Measurements from ENCODE around the gene MTFR2.

MTFR2 gene

DNA sequence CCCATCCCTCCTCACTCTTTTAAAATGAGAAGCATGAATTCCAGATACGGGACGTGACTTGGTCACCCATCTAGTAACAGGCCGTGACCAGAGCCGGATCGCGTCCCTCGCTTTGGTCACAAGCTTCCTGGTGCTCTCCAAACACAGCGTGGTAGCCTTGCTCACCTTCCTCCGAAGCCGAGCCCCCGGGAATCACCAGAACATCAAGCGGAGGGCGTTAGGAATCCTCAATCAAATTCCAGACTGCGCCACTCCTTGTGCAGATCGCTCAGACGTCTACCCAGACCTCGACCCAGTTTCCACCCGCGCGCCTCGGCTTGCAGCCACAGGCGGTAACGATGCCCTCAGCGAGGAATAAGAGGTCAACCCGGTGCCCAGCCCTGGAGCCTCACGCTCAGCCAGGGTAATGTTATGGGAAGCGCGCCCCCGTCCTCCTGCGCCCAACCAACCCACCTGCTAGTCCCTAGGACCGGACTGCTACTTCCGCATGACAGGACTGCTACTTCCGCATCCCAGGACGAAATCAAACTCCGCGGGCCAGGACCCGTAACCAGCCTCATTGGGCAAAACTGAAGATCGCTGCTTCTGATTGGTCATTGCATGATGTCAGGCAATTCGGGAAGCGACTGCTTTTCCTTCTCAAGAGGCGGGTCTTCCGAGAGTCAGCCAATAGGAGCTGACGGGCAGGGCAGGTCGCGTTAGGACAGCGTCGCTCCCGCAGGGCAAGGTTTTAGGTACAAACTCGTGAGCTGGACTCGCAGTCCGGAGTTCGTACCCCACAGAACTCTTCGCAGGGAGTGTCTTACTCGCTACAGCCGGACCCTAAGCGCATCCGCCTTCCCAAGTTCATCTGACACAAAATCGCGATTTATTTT, at the start of gene MTFR2 (continued):
- TF ChIP-seq, protein P1, sequence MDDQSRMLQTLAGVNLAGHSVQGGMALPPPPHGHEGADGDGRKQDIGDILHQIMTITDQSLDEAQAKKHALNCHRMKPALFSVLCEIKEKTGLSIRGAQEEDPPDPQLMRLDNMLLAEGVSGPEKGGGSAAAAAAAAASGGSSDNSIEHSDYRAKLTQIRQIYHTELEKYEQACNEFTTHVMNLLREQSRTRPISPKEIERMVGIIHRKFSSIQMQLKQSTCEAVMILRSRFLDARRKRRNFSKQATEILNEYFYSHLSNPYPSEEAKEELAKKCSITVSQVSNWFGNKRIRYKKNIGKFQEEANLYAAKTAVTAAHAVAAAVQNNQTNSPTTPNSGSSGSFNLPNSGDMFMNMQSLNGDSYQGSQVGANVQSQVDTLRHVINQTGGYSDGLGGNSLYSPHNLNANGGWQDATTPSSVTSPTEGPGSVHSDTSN (CRISPR knock-in tag; IDR thresholded peaks at IDR 0.05), result peak; percentile 77; the same call in 1 of the 2 replicates
- TF ChIP-seq ZNF629 (tag by site-specific recombination; IDR thresholded peaks at IDR 0.05) (peak; percentile 66), ZBTB7A (tag by site-specific recombination; IDR thresholded peaks at IDR 0.05; ENCODE audit: low read depth) (no peak), ZBTB10 (tag by site-specific recombination; IDR thresholded peaks at IDR 0.05) (no peak), ZNF350 (tag by site-specific recombination; IDR thresholded peaks at IDR 0.05) (peak; percentile 67; the same call in 1 of the 2 replicates), ZNF544 (tag by site-specific recombination; IDR thresholded peaks at IDR 0.05) (no peak), KLF10 (tag by site-specific recombination; IDR thresholded peaks at IDR 0.05) (0 out of 2 replicates have a peak, but pooled peaks have one; percentile 14), SP7 (tag by site-specific recombination; IDR thresholded peaks at IDR 0.05) (peak; percentile 36; the same call in 1 of the 2 replicates), ZNF223 (tag by site-specific recombination; IDR thresholded peaks at IDR 0.05) (no peak), ZNF626 (tag by site-specific recombination; IDR thresholded peaks at IDR 0.05) (no peak), ZNF501 (tag by site-specific recombination; IDR thresholded peaks at IDR 0.05) (peak; percentile 47), SETDB1 (IDR thresholded peaks at IDR 0.05; ENCODE audit: insufficient read length, low read length) (peak; percentile 81), ZNF600 (tag by site-specific recombination; IDR thresholded peaks at IDR 0.05) (peak; percentile 95), ZBTB20 (tag by site-specific recombination; IDR thresholded peaks at IDR 0.05) (peak; percentile 73), ZNF24 (tag by site-specific recombination; IDR thresholded peaks at IDR 0.05) (0 out of 2 replicates have a peak, but pooled peaks have one; percentile 34), ZBTB8A (tag by site-specific recombination; IDR thresholded peaks at IDR 0.05) (peak; percentile 56), SP2 (tag by site-specific recombination; IDR thresholded peaks at IDR 0.05) (peak; percentile 99), ZIC2 (tag by site-specific recombination; IDR thresholded peaks at IDR 0.05) (peak; percentile 58; the same call in 1 of the 2 replicates), HOXC10 (CRISPR knock-in tag; IDR thresholded peaks at IDR 0.05) (peak; percentile 91; the same call in 1 of the 2 replicates), ZNF311 (tag by site-specific recombination; IDR thresholded peaks at IDR 0.05; ENCODE audit: borderline replicate concordance) (no peak), INSM2 (tag by site-specific recombination; IDR thresholded peaks at IDR 0.05) (peak; percentile 79), HOXD13 (CRISPR knock-in tag; IDR thresholded peaks at IDR 0.05; ENCODE audit: borderline replicate concordance) (peak; percentile 64; the same call in 1 of the 2 replicates), ZNF610 (tag by site-specific recombination; IDR thresholded peaks at IDR 0.05; ENCODE audit: borderline replicate concordance) (peak; percentile 48; the same call in 1 of the 2 replicates), ZNF571 (tag by site-specific recombination; IDR thresholded peaks at IDR 0.05) (no peak), YY1 (tag by site-specific recombination; IDR thresholded peaks at IDR 0.05) (no peak), ZFP3 (tag by site-specific recombination; IDR thresholded peaks at IDR 0.05; ENCODE audit: low read depth) (no peak), SCRT2 (tag by site-specific recombination; IDR thresholded peaks at IDR 0.05) (peak; percentile 69; the same call in 1 of the 2 replicates)
- TF ChIP-seq, protein P2, sequence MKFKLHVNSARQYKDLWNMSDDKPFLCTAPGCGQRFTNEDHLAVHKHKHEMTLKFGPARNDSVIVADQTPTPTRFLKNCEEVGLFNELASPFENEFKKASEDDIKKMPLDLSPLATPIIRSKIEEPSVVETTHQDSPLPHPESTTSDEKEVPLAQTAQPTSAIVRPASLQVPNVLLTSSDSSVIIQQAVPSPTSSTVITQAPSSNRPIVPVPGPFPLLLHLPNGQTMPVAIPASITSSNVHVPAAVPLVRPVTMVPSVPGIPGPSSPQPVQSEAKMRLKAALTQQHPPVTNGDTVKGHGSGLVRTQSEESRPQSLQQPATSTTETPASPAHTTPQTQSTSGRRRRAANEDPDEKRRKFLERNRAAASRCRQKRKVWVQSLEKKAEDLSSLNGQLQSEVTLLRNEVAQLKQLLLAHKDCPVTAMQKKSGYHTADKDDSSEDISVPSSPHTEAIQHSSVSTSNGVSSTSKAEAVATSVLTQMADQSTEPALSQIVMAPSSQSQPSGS (tag by site-specific recombination; IDR thresholded peaks at IDR 0.05; ENCODE audit: low read depth), result peak; percentile 82
- TF ChIP-seq, protein P3, sequence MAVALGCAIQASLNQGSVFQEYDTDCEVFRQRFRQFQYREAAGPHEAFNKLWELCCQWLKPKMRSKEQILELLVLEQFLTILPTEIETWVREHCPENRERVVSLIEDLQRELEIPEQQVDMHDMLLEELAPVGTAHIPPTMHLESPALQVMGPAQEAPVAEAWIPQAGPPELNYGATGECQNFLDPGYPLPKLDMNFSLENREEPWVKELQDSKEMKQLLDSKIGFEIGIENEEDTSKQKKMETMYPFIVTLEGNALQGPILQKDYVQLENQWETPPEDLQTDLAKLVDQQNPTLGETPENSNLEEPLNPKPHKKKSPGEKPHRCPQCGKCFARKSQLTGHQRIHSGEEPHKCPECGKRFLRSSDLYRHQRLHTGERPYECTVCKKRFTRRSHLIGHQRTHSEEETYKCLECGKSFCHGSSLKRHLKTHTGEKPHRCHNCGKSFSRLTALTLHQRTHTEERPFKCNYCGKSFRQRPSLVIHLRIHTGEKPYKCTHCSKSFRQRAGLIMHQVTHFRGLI (tag by site-specific recombination; IDR thresholded peaks at IDR 0.05), result peak; percentile 99
- TF ChIP-seq, protein P4, sequence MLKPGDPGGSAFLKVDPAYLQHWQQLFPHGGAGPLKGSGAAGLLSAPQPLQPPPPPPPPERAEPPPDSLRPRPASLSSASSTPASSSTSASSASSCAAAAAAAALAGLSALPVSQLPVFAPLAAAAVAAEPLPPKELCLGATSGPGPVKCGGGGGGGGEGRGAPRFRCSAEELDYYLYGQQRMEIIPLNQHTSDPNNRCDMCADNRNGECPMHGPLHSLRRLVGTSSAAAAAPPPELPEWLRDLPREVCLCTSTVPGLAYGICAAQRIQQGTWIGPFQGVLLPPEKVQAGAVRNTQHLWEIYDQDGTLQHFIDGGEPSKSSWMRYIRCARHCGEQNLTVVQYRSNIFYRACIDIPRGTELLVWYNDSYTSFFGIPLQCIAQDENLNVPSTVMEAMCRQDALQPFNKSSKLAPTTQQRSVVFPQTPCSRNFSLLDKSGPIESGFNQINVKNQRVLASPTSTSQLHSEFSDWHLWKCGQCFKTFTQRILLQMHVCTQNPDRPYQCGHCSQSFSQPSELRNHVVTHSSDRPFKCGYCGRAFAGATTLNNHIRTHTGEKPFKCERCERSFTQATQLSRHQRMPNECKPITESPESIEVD (tag by site-specific recombination; IDR thresholded peaks at IDR 0.05), result no peak
